Measurements from ENCODE around the gene MYH10.

- TF ChIP-seq EZH2 (IDR thresholded peaks at IDR 0.05; ENCODE audit: low read depth) (no peak), CTCF (conservative IDR thresholded peaks at IDR 0.05) (no peak)
Observed at GRCh38 chr17:8503368-8503767, 127.2 kb downstream of the MYH10 start.

All from PC-9 (cell line).